ENCODE data around the gene USE1. TPM values are rescaled to one million over a fixed set of nuclear protein-coding genes. Genes with fewer than 3 reads are reported as not detected.

USE1 gene
- total RNA-seq, 1 experiment from 2014 or later = 23.1 TPM

GRCh38 chr19:17235971-17236777 lies 21.0 kb downstream of the USE1 start:
- Histone ChIP-seq H3K36me3 (peaks cover 62% of the 10 kb centered on the region), H3K9me3 (replicated peaks) (no peaks in the 10 kb centered on the region), H3K27me3 (replicated peaks) (no peaks in the 10 kb centered on the region), H3K27ac (0 out of 2 replicates have a peak overlapping the region, but pooled peaks have one; percentile 37), H3K4me1 (replicated peaks) (peaks cover 15% of the 10 kb centered on the region), H3K4me3 (peak overlapping the region; percentile 54)
- DNase-seq (ENCODE audit: low read depth in 1 of 2, low spot score in 2 of 2) = no peak

- H3K4me3 ChIP-seq = no peak overlapping the region
- H3K27ac ChIP-seq = no peak overlapping the region
- H3K27me3 ChIP-seq (replicated peaks) = no peaks in the 10 kb centered on the region
- DNase-seq (ENCODE audit: low read depth in 1 of 2, low spot score in 2 of 2) = no peak
- H3K36me3 ChIP-seq = peaks cover 57% of the 10 kb centered on the region
- peaks cover 15% of the 10 kb centered on the region for H3K4me1 ChIP-seq (replicated peaks)
- no peaks in the 10 kb centered on the region for H3K9me3 ChIP-seq (replicated peaks)
These were observed 21.8 kb downstream of the USE1 start for GRCh38 chr19:17236811-17237543.

- Histone ChIP-seq H3K9me3 (replicated peaks) (no peaks in the 10 kb centered on the region), H3K27ac (no peak overlapping the region), H3K4me3 (no peak overlapping the region), H3K4me1 (replicated peaks) (peaks cover 15% of the 10 kb centered on the region), H3K27me3 (replicated peaks) (no peaks in the 10 kb centered on the region), H3K36me3 (peaks cover 49% of the 10 kb centered on the region)
- no peak for DNase-seq (ENCODE audit: low read depth in 1 of 2, low spot score in 2 of 2)
These were observed 22.9 kb downstream of the USE1 start for GRCh38 chr19:17237747-17238706.

- no peak for DNase-seq (ENCODE audit: low read depth in 1 of 2, low spot score in 2 of 2)
- Histone ChIP-seq H3K4me1 (replicated peaks) (peaks cover 28% of the 10 kb centered on the region), H3K36me3 (peaks cover 34% of the 10 kb centered on the region), H3K4me3 (no peak overlapping the region), H3K27ac (no peak overlapping the region), H3K9me3 (replicated peaks) (no peaks in the 10 kb centered on the region), H3K27me3 (replicated peaks) (no peaks in the 10 kb centered on the region)
These were observed 25.1 kb downstream of the USE1 start for GRCh38 chr19:17240062-17240752.

GRCh38 chr19:17240826-17241399 lies 25.8 kb downstream of the USE1 start:
- peaks cover 23% of the 10 kb centered on the region for H3K4me1 ChIP-seq (replicated peaks)

GRCh38 chr19:17242431-17243208 lies 27.5 kb downstream of the USE1 start:
- peaks cover 30% of the 10 kb centered on the region for H3K4me1 ChIP-seq (replicated peaks)
- H3K27ac ChIP-seq = no peak overlapping the region
- no peaks in the 10 kb centered on the region; the same call in 1 of the 2 replicates for H3K9me3 ChIP-seq (replicated peaks)
- no peaks in the 10 kb centered on the region for H3K27me3 ChIP-seq (replicated peaks)
- DNase-seq (ENCODE audit: low read depth in 1 of 2, low spot score in 2 of 2) = no peak
- peaks cover 19% of the 10 kb centered on the region for H3K36me3 ChIP-seq
- H3K4me3 ChIP-seq = no peak overlapping the region

More at GRCh38 chr19:17240826-17241399, 25.8 kb downstream of the USE1 start:
- Histone ChIP-seq H3K36me3 (peaks cover 29% of the 10 kb centered on the region), H3K27ac (no peak overlapping the region), H3K4me3 (no peak overlapping the region), H3K9me3 (replicated peaks) (no peaks in the 10 kb centered on the region), H3K27me3 (replicated peaks) (no peaks in the 10 kb centered on the region)
- DNase-seq (ENCODE audit: low read depth in 1 of 2, low spot score in 2 of 2) = no peak

GRCh38 chr19:17243211-17243829 lies 28.2 kb downstream of the USE1 start:
- DNase-seq (ENCODE audit: low read depth in 1 of 2, low spot score in 2 of 2) = no peak
- Histone ChIP-seq H3K27ac (no peak overlapping the region), H3K4me3 (peak overlapping the region; percentile 89), H3K4me1 (replicated peaks) (peaks cover 30% of the 10 kb centered on the region), H3K27me3 (replicated peaks) (no peaks in the 10 kb centered on the region), H3K9me3 (replicated peaks) (no peaks in the 10 kb centered on the region; the same call in 1 of the 2 replicates), H3K36me3 (peaks cover 12% of the 10 kb centered on the region)

- H3K27ac ChIP-seq = no peak overlapping the region
- no peaks in the 10 kb centered on the region for H3K27me3 ChIP-seq (replicated peaks)
- peak overlapping the region; percentile 89 for H3K4me3 ChIP-seq
- H3K9me3 ChIP-seq (replicated peaks) = no peaks in the 10 kb centered on the region; the same call in 1 of the 2 replicates
- H3K4me1 ChIP-seq (replicated peaks) = peaks cover 30% of the 10 kb centered on the region
- H3K36me3 ChIP-seq = peaks cover 8% of the 10 kb centered on the region; the same call in 1 of the 2 replicates
- DNase-seq (ENCODE audit: low read depth in 1 of 2, low spot score in 2 of 2) = peak in 1 of 2 experiments; percentile 27
These were observed 28.9 kb downstream of the USE1 start for GRCh38 chr19:17243830-17244617.

GRCh38 chr19:17244618-17245534 lies 29.7 kb downstream of the USE1 start:
- Histone ChIP-seq H3K27ac (no peak overlapping the region), H3K9me3 (replicated peaks) (no peaks in the 10 kb centered on the region; the same call in 1 of the 2 replicates), H3K4me1 (replicated peaks) (peaks cover 33% of the 10 kb centered on the region), H3K4me3 (peak overlapping the region; percentile 89), H3K27me3 (replicated peaks) (no peaks in the 10 kb centered on the region), H3K36me3 (peaks cover 5% of the 10 kb centered on the region; the same call in 1 of the 2 replicates)
- DNase-seq (ENCODE audit: low read depth in 1 of 2, low spot score in 2 of 2) = no peak

- H3K27me3 ChIP-seq (replicated peaks) = no peaks in the 10 kb centered on the region
- H3K4me1 ChIP-seq (replicated peaks) = peaks cover 33% of the 10 kb centered on the region
- peak within 1 kb of the TSS; percentile 44; the same call in 1 of the 2 replicates for H3K27ac ChIP-seq
- no peak for DNase-seq (ENCODE audit: low read depth in 1 of 2, low spot score in 2 of 2)
- H3K36me3 ChIP-seq = peaks cover 5% of the 10 kb centered on the region; the same call in 1 of the 2 replicates
- H3K9me3 ChIP-seq (replicated peaks) = no peaks in the 10 kb centered on the region; the same call in 1 of the 2 replicates
- peak within 1 kb of the TSS; percentile 89 for H3K4me3 ChIP-seq
These were observed 30.4 kb downstream of the USE1 start, which contains the start of gene NR2F6 for GRCh38 chr19:17245535-17245984. Gene NR2F6 (minus strand): TSS chr19:17245919. CDS start chr19:17245220, 699 bp downstream.

Measured in SJSA1 (cell line).